ENCODE data around the gene ICAM1.

ICAM1 gene

GRCh38 chr19:10258080-10258710, 12.7 kb upstream of the ICAM1 start:
- Histone ChIP-seq H3K4me1 (peaks cover 27% of the 10 kb centered on the region), H3K27me3 (no peaks in the 10 kb centered on the region), H3K9me3 (no peaks in the 10 kb centered on the region), H3K36me3 (peaks cover 71% of the 10 kb centered on the region), H3K27ac (no peak overlapping the region), H3K9ac (no peak overlapping the region), H3K4me2 (no peak overlapping the region), H3K4me3 (no peak overlapping the region), H4K20me1 (peaks cover 36% of the 10 kb centered on the region; the same call in 1 of the 2 replicates)
- TF ChIP-seq Cebpa-rat (IDR thresholded peaks at IDR 0.05): no peak

- TF ChIP-seq Cebpa-rat (IDR thresholded peaks at IDR 0.05): no peak
- peaks cover 18% of the 10 kb centered on the region for H3K4me1 ChIP-seq
- peaks cover 59% of the 10 kb centered on the region for H3K36me3 ChIP-seq
- H3K4me3 ChIP-seq: no peak overlapping the region
- H3K27ac ChIP-seq: no peak overlapping the region
- H3K9me3 ChIP-seq: no peaks in the 10 kb centered on the region
- peaks cover 29% of the 10 kb centered on the region; the same call in 1 of the 2 replicates for H4K20me1 ChIP-seq
- H3K9ac ChIP-seq: no peak overlapping the region
- H3K27me3 ChIP-seq: no peaks in the 10 kb centered on the region
- no peak overlapping the region for H3K4me2 ChIP-seq
Measured at GRCh38 chr19:10259162-10259905, 11.6 kb upstream of the ICAM1 start.

GRCh38 chr19:10260141-10260584, 10.8 kb upstream of the ICAM1 start:
- no peaks in the 10 kb centered on the region for H3K27me3 ChIP-seq
- no peak overlapping the region for H3K27ac ChIP-seq
- no peak for TF ChIP-seq Cebpa-rat (IDR thresholded peaks at IDR 0.05)

GRCh38 chr19:10262771-10263170, 8.1 kb upstream of the ICAM1 start:
- Histone ChIP-seq H3K36me3 (peaks cover 26% of the 10 kb centered on the region), H4K20me1 (peaks cover 11% of the 10 kb centered on the region; the same call in 1 of the 2 replicates), H3K9me3 (no peaks in the 10 kb centered on the region), H3K4me3 (no peak overlapping the region), H3K9ac (no peak overlapping the region), H3K27ac (no peak overlapping the region), H3K27me3 (no peaks in the 10 kb centered on the region), H3K4me2 (0 out of 2 replicates have a peak overlapping the region, but pooled peaks have one; percentile 24), H3K4me1 (peaks cover 17% of the 10 kb centered on the region)
- TF ChIP-seq Cebpa-rat (IDR thresholded peaks at IDR 0.05): no peak

More at GRCh38 chr19:10260141-10260584, 10.8 kb upstream of the ICAM1 start:
- no peak overlapping the region for H3K4me2 ChIP-seq
- peaks cover 51% of the 10 kb centered on the region for H3K36me3 ChIP-seq
- no peak overlapping the region for H3K4me3 ChIP-seq
- peaks cover 17% of the 10 kb centered on the region for H3K4me1 ChIP-seq
- H4K20me1 ChIP-seq: peaks cover 25% of the 10 kb centered on the region; the same call in 1 of the 2 replicates
- no peaks in the 10 kb centered on the region for H3K9me3 ChIP-seq
- no peak overlapping the region for H3K9ac ChIP-seq

- Histone ChIP-seq H3K27ac (no peak overlapping the region), H3K27me3 (no peaks in the 10 kb centered on the region), H3K4me3 (no peak overlapping the region), H3K36me3 (no peaks in the 10 kb centered on the region), H3K4me1 (peaks cover 34% of the 10 kb centered on the region), H4K20me1 (no peaks in the 10 kb centered on the region), H3K4me2 (no peak overlapping the region), H3K9ac (no peak overlapping the region), H3K9me3 (no peaks in the 10 kb centered on the region)
- TF ChIP-seq Cebpa-rat (IDR thresholded peaks at IDR 0.05): no peak
Measured at GRCh38 chr19:10266706-10267105, 4.2 kb upstream of the ICAM1 start.

- H4K20me1 ChIP-seq: no peaks in the 10 kb centered on the region
- no peak overlapping the region for H3K27ac ChIP-seq
- no peak for TF ChIP-seq Cebpa-rat (IDR thresholded peaks at IDR 0.05)
- no peaks in the 10 kb centered on the region for H3K36me3 ChIP-seq
- no peaks in the 10 kb centered on the region for H3K27me3 ChIP-seq
- no peak overlapping the region for H3K4me3 ChIP-seq
- H3K4me1 ChIP-seq: peaks cover 38% of the 10 kb centered on the region
- no peak overlapping the region for H3K4me2 ChIP-seq
- H3K9me3 ChIP-seq: no peaks in the 10 kb centered on the region
- no peak overlapping the region for H3K9ac ChIP-seq
Measured at GRCh38 chr19:10268071-10268470, 2.8 kb upstream of the ICAM1 start.

- Histone ChIP-seq H3K4me3 (peak overlapping the region; percentile 64), H3K27ac (peak overlapping the region; percentile 84), H3K27me3 (no peaks in the 10 kb centered on the region), H3K9ac (peak overlapping the region; percentile 62; the same call in 1 of the 2 replicates), H3K4me2 (peak overlapping the region; percentile 92), H4K20me1 (peaks cover 4% of the 10 kb centered on the region; the same call in 1 of the 2 replicates), H3K9me3 (no peaks in the 10 kb centered on the region), H3K4me1 (peaks cover 35% of the 10 kb centered on the region), H3K36me3 (peaks cover 3% of the 10 kb centered on the region)
- no peak for TF ChIP-seq Cebpa-rat (IDR thresholded peaks at IDR 0.05)
Measured at GRCh38 chr19:10269333-10270179, 1.4 kb upstream of the ICAM1 start.

GRCh38 chr19:10270180-10270615, 722 bp upstream of the ICAM1 start:
- no peaks in the 10 kb centered on the region for H3K9me3 ChIP-seq

GRCh38 chr19:10271543-10272086, 695 bp downstream of the ICAM1 start:
- Histone ChIP-seq H3K27ac (peak overlapping the region; percentile 84), H3K9ac (peak overlapping the region; percentile 62), H3K36me3 (peaks cover 17% of the 10 kb centered on the region), H3K4me3 (peak overlapping the region; percentile 64), H3K4me2 (peak overlapping the region; percentile 92), H4K20me1 (peaks cover 7% of the 10 kb centered on the region; the same call in 1 of the 2 replicates), H3K9me3 (no peaks in the 10 kb centered on the region), H3K4me1 (peaks cover 35% of the 10 kb centered on the region), H3K27me3 (no peaks in the 10 kb centered on the region)
- no peak for TF ChIP-seq Cebpa-rat (IDR thresholded peaks at IDR 0.05)

More at GRCh38 chr19:10270180-10270615, 722 bp upstream of the ICAM1 start:
- peak overlapping the region; percentile 92 for H3K4me2 ChIP-seq
- H3K4me1 ChIP-seq: peaks cover 35% of the 10 kb centered on the region
- H3K36me3 ChIP-seq: peaks cover 10% of the 10 kb centered on the region
- peak overlapping the region; percentile 64 for H3K4me3 ChIP-seq
- H3K27me3 ChIP-seq: no peaks in the 10 kb centered on the region
- peak overlapping the region; percentile 62 for H3K9ac ChIP-seq
- TF ChIP-seq Cebpa-rat (IDR thresholded peaks at IDR 0.05): no peak
- H4K20me1 ChIP-seq: peaks cover 7% of the 10 kb centered on the region; the same call in 1 of the 2 replicates
- H3K27ac ChIP-seq: peak overlapping the region; percentile 84

Measured in BLaER1 (cell line).